ENCODE data around the gene SCN9A. TPM values are rescaled to one million over a fixed set of nuclear protein-coding genes. Genes with fewer than 3 reads are reported as not detected.

The SCN9A gene
- total and polyA plus RNA-seq, 10 of the 15 experiments (the other 5 are each of a cell fraction or from before 2014, with no cell fraction given): 0.04 to 0.08 (median 0.08) TPM; not detected in 7

DNA sequence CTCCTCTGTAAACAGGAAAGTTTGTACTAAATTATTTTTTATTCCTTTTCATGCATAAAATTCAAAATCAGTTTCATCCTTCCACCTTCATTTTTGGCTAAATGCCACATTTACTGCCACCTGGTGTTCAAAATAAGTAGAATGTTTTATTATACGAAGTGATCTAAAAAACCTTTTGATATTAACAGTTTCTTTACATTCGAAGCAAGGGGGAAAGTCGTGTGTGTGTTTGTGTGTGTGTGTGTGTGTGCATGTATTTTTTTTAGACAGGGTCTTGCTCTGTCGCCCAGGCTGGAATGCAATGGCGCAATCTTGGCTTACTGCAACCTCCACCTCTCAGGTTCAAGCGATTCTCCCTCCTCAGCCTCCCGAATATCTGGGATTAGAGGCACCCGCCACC is 9.0 kb upstream of the SCN9A start:
- no peak overlapping the region for H3K4me2 ChIP-seq (ENCODE audit: control insufficient read depth, insufficient read depth)
- in situ Hi-C loops (cut with MboI): no loop called here
- intact Hi-C loops (cut with micrococcal nuclease; ENCODE audit: unreplicated experiment): no loop called here
- no TSS peak for BruUV-seq (replicated peaks)
- FAIRE-seq (peak; percentile 54), ATAC-seq (0 out of 3 replicates have a peak, but pooled peaks have one; percentile 22), DNase-seq (ENCODE audit: low read depth, low spot score) (no peak)
- H3K27ac ChIP-seq (ENCODE audit: control insufficient read depth, insufficient read depth): no peak overlapping the region
- no peaks in the 10 kb centered on the region for H3K4me1 ChIP-seq (ENCODE audit: control insufficient read depth, insufficient read depth, low read length)
- H3K79me2 ChIP-seq (ENCODE audit: control insufficient read depth, insufficient read depth, low read length): no peaks in the 10 kb centered on the region
- no peak overlapping the region for H3K4me3 ChIP-seq
- 23% methylated on average over 8 of the region's 8 CpGs for WGBS (ENCODE audit: insufficient coverage, insufficient replicate concordance, low lambda C conversion rate, missing lambda C conversion rate)
- H3K9ac ChIP-seq (ENCODE audit: control insufficient read depth, insufficient read depth, low read length): no peak overlapping the region
- no peaks in the 10 kb centered on the region for H3K27me3 ChIP-seq (replicated peaks in 1 of 2; ENCODE audit: control insufficient read depth in 2 of 2, insufficient read depth in 2 of 2, low read length in 1 of 2)
- POLR2A ChIA-PET: no interaction called here
- H3K9me3 ChIP-seq (replicated peaks; ENCODE audit: control insufficient read depth, insufficient read depth, low read length): no peaks in the 10 kb centered on the region
- CTCF ChIA-PET: no interaction called here
- RAD21 ChIA-PET (ENCODE audit: unreplicated experiment): no interaction called here
- TF ChIP-seq, protein P1, sequence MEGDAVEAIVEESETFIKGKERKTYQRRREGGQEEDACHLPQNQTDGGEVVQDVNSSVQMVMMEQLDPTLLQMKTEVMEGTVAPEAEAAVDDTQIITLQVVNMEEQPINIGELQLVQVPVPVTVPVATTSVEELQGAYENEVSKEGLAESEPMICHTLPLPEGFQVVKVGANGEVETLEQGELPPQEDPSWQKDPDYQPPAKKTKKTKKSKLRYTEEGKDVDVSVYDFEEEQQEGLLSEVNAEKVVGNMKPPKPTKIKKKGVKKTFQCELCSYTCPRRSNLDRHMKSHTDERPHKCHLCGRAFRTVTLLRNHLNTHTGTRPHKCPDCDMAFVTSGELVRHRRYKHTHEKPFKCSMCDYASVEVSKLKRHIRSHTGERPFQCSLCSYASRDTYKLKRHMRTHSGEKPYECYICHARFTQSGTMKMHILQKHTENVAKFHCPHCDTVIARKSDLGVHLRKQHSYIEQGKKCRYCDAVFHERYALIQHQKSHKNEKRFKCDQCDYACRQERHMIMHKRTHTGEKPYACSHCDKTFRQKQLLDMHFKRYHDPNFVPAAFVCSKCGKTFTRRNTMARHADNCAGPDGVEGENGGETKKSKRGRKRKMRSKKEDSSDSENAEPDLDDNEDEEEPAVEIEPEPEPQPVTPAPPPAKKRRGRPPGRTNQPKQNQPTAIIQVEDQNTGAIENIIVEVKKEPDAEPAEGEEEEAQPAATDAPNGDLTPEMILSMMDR (IDR thresholded peaks at IDR 0.05 in 2 of 3, conservative IDR thresholded peaks at IDR 0.05 in 1 of 3; ENCODE audit: control insufficient read depth in 2 of 3, extremely low read depth in 1 of 3, insufficient read depth in 1 of 3, low read depth in 3 of 3, low read length in 3 of 3): peak in 2 of 3 experiments; percentile 17 to 35; a peak in 3 of 6 replicates
- TF ChIP-seq, protein P2, sequence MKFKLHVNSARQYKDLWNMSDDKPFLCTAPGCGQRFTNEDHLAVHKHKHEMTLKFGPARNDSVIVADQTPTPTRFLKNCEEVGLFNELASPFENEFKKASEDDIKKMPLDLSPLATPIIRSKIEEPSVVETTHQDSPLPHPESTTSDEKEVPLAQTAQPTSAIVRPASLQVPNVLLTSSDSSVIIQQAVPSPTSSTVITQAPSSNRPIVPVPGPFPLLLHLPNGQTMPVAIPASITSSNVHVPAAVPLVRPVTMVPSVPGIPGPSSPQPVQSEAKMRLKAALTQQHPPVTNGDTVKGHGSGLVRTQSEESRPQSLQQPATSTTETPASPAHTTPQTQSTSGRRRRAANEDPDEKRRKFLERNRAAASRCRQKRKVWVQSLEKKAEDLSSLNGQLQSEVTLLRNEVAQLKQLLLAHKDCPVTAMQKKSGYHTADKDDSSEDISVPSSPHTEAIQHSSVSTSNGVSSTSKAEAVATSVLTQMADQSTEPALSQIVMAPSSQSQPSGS (IDR thresholded peaks at IDR 0.05; ENCODE audit: low read length): no peak
- TF ChIP-seq SMAD1 (IDR thresholded peaks at IDR 0.05; ENCODE audit: low read depth, partially characterized antibody): peak; percentile 62
- H2AFZ ChIP-seq (ENCODE audit: control insufficient read depth, low read depth, low read length): no peak overlapping the region
- no peaks in the 10 kb centered on the region for H4K20me1 ChIP-seq (ENCODE audit: control insufficient read depth, insufficient read depth)
- SMC1A ChIA-PET (ENCODE audit: uncharacterized antibody, unreplicated experiment): no interaction called here
- no peaks in the 10 kb centered on the region for H3K36me3 ChIP-seq (ENCODE audit: control insufficient read depth in 2 of 2, insufficient read depth in 2 of 2, low read length in 1 of 2)

DNA sequence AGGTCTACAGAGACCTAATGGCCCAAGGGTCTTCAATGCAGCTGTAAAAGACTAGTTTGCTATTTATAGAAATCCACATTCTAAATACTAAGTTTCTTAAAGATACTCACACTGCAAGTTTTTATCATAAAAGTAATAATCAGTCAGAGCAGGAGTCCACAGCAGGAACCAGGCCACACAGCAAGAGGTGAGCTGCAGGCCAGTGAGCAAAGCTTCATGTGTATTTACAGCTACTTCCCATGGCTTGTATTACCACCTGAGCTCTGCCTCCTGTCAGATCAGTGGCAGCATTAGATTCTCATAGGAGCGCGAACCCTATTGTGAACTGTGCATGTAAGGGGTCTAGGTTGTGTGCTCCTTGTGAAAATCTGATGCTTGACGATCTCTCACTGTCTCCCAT is 6.7 kb upstream of the SCN9A start:
- H3K27me3 ChIP-seq (replicated peaks in 1 of 2; ENCODE audit: control insufficient read depth in 2 of 2, insufficient read depth in 2 of 2, low read length in 1 of 2): no peaks in the 10 kb centered on the region; a peak in 1 of 4 replicates
- no peak overlapping the region for H3K4me2 ChIP-seq (ENCODE audit: control insufficient read depth, insufficient read depth)
- H3K4me1 ChIP-seq (ENCODE audit: control insufficient read depth, insufficient read depth, low read length): no peaks in the 10 kb centered on the region
- in situ Hi-C loops (cut with MboI): no loop called here
- SMC1A ChIA-PET (ENCODE audit: uncharacterized antibody, unreplicated experiment): no interaction called here
- intact Hi-C loops (cut with micrococcal nuclease; ENCODE audit: unreplicated experiment): no loop called here
- no peak overlapping the region for H3K27ac ChIP-seq (ENCODE audit: control insufficient read depth, insufficient read depth)
- ATAC-seq: no peak
- no TSS peak for BruUV-seq (replicated peaks)
- no peaks in the 10 kb centered on the region for H3K9me3 ChIP-seq (replicated peaks; ENCODE audit: control insufficient read depth, insufficient read depth, low read length)
- no peak for FAIRE-seq
- DNase-seq (ENCODE audit: low read depth, low spot score): no peak
- WGBS (ENCODE audit: insufficient coverage, insufficient replicate concordance, low lambda C conversion rate, missing lambda C conversion rate): 60% methylated on average over 3 of the region's 3 CpGs
- no peaks in the 10 kb centered on the region for H3K36me3 ChIP-seq (ENCODE audit: control insufficient read depth in 2 of 2, insufficient read depth in 2 of 2, low read length in 1 of 2)
- POLR2A ChIA-PET: no interaction called here
- no peak overlapping the region for H3K4me3 ChIP-seq
- RAD21 ChIA-PET (ENCODE audit: unreplicated experiment): no interaction called here
- no peak overlapping the region for H3K9ac ChIP-seq (ENCODE audit: control insufficient read depth, insufficient read depth, low read length)
- no peak overlapping the region for H2AFZ ChIP-seq (ENCODE audit: control insufficient read depth, low read depth, low read length)
- H3K79me2 ChIP-seq (ENCODE audit: control insufficient read depth, insufficient read depth, low read length): no peaks in the 10 kb centered on the region
- CTCF ChIA-PET: interaction anchor here (1.6 kb wide), 1 partner anchor 22 kb away, joined by 6 read pairs; no protein-coding TSS in a partner anchor
- no peaks in the 10 kb centered on the region for H4K20me1 ChIP-seq (ENCODE audit: control insufficient read depth, insufficient read depth)
- TF ChIP-seq ZNF207 (IDR thresholded peaks at IDR 0.05; ENCODE audit: borderline replicate concordance): no peak
- TF ChIP-seq SIX5 (IDR thresholded peaks at IDR 0.05; ENCODE audit: low read depth, low read length, severe bottlenecking): no peak
- no peak for TF ChIP-seq MYB (IDR thresholded peaks at IDR 0.05; ENCODE audit: borderline replicate concordance, low read depth, low read length)
- TF ChIP-seq PML (IDR thresholded peaks at IDR 0.05; ENCODE audit: low read length): no peak
- TF ChIP-seq JUNB (IDR thresholded peaks at IDR 0.05): no peak
- no peak for TF ChIP-seq RELA (IDR thresholded peaks at IDR 0.05; ENCODE audit: borderline replicate concordance, partially characterized antibody)
- no peak for TF ChIP-seq RAD51 (IDR thresholded peaks at IDR 0.05)
- TF ChIP-seq, protein P3, sequence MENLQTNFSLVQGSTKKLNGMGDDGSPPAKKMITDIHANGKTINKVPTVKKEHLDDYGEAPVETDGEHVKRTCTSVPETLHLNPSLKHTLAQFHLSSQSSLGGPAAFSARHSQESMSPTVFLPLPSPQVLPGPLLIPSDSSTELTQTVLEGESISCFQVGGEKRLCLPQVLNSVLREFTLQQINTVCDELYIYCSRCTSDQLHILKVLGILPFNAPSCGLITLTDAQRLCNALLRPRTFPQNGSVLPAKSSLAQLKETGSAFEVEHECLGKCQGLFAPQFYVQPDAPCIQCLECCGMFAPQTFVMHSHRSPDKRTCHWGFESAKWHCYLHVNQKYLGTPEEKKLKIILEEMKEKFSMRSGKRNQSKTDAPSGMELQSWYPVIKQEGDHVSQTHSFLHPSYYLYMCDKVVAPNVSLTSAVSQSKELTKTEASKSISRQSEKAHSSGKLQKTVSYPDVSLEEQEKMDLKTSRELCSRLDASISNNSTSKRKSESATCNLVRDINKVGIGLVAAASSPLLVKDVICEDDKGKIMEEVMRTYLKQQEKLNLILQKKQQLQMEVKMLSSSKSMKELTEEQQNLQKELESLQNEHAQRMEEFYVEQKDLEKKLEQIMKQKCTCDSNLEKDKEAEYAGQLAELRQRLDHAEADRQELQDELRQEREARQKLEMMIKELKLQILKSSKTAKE (IDR thresholded peaks at IDR 0.05; ENCODE audit: low read depth, poor library complexity, severe bottlenecking): no peak
- no peak for TF ChIP-seq NR2C1 (IDR thresholded peaks at IDR 0.05)
- no peak for TF ChIP-seq TAF1 (IDR thresholded peaks at IDR 0.05; ENCODE audit: borderline replicate concordance, low read depth, low read length)
- no peak for TF ChIP-seq HCFC1 (IDR thresholded peaks at IDR 0.05; ENCODE audit: low read length)

Data from GM12878 (cell line).